ENCODE measurements around the gene DAPK1.

Gene DAPK1

GRCh38 chr9:87581513-87581912, 83.8 kb downstream of the DAPK1 start:
- no peaks in the 10 kb centered on the region for H3K79me2 ChIP-seq (ENCODE audit: control insufficient read depth, insufficient read depth, low read length, unreplicated experiment)
- no peak overlapping the region for H3K4me3 ChIP-seq (ENCODE audit: low read depth, low read length)
- peaks cover 12% of the 10 kb centered on the region for H3K4me1 ChIP-seq (ENCODE audit: control insufficient read depth, insufficient read depth, low read length, unreplicated experiment)
- no peaks in the 10 kb centered on the region for H3K36me3 ChIP-seq (ENCODE audit: insufficient read depth, low read length)
- no peak overlapping the region for H2AFZ ChIP-seq (ENCODE audit: low read length, unreplicated experiment)
- H3K27me3 ChIP-seq (ENCODE audit: insufficient read depth, low read length) = no peaks in the 10 kb centered on the region
- H3K27ac ChIP-seq (ENCODE audit: low read depth, low read length) = no peak overlapping the region

GRCh38 chr9:87581949-87582637, 84.4 kb downstream of the DAPK1 start:
- Histone ChIP-seq H2AFZ (ENCODE audit: low read length, unreplicated experiment) (no peak overlapping the region), H3K79me2 (ENCODE audit: control insufficient read depth, insufficient read depth, low read length, unreplicated experiment) (no peaks in the 10 kb centered on the region), H3K4me1 (ENCODE audit: control insufficient read depth, insufficient read depth, low read length, unreplicated experiment) (peaks cover 12% of the 10 kb centered on the region), H3K27me3 (ENCODE audit: insufficient read depth, low read length) (no peaks in the 10 kb centered on the region), H3K36me3 (ENCODE audit: insufficient read depth, low read length) (no peaks in the 10 kb centered on the region), H3K4me3 (ENCODE audit: low read depth, low read length) (no peak overlapping the region), H3K27ac (ENCODE audit: low read depth, low read length) (no peak overlapping the region)

- H3K27me3 ChIP-seq (ENCODE audit: insufficient read depth, low read length) = no peaks in the 10 kb centered on the region
- no peak overlapping the region for H3K27ac ChIP-seq (ENCODE audit: low read depth, low read length)
- H3K4me1 ChIP-seq (ENCODE audit: control insufficient read depth, insufficient read depth, low read length, unreplicated experiment) = peaks cover 2% of the 10 kb centered on the region
- no peak overlapping the region for H2AFZ ChIP-seq (ENCODE audit: low read length, unreplicated experiment)
- no peaks in the 10 kb centered on the region for H3K36me3 ChIP-seq (ENCODE audit: insufficient read depth, low read length)
- H3K4me3 ChIP-seq (ENCODE audit: low read depth, low read length) = no peak overlapping the region
- no peaks in the 10 kb centered on the region for H3K79me2 ChIP-seq (ENCODE audit: control insufficient read depth, insufficient read depth, low read length, unreplicated experiment)
These were observed 86.7 kb downstream of the DAPK1 start for GRCh38 chr9:87584326-87584725.

- Histone ChIP-seq H2AFZ (ENCODE audit: low read length, unreplicated experiment) (no peak overlapping the region), H3K4me3 (ENCODE audit: low read depth, low read length) (no peak overlapping the region), H3K79me2 (ENCODE audit: control insufficient read depth, insufficient read depth, low read length, unreplicated experiment) (no peaks in the 10 kb centered on the region), H3K36me3 (ENCODE audit: insufficient read depth, low read length) (no peaks in the 10 kb centered on the region), H3K27me3 (ENCODE audit: insufficient read depth, low read length) (no peaks in the 10 kb centered on the region), H3K4me1 (ENCODE audit: control insufficient read depth, insufficient read depth, low read length, unreplicated experiment) (no peaks in the 10 kb centered on the region), H3K27ac (ENCODE audit: low read depth, low read length) (no peak overlapping the region)
These were observed 87.6 kb downstream of the DAPK1 start for GRCh38 chr9:87585123-87585855.

GRCh38 chr9:87586731-87587355, 89.2 kb downstream of the DAPK1 start:
- Histone ChIP-seq H3K27me3 (ENCODE audit: insufficient read depth, low read length) (no peaks in the 10 kb centered on the region), H3K27ac (ENCODE audit: low read depth, low read length) (no peak overlapping the region), H3K4me1 (ENCODE audit: control insufficient read depth, insufficient read depth, low read length, unreplicated experiment) (no peaks in the 10 kb centered on the region), H2AFZ (ENCODE audit: low read length, unreplicated experiment) (no peak overlapping the region), H3K79me2 (ENCODE audit: control insufficient read depth, insufficient read depth, low read length, unreplicated experiment) (no peaks in the 10 kb centered on the region), H3K36me3 (ENCODE audit: insufficient read depth, low read length) (no peaks in the 10 kb centered on the region), H3K4me3 (ENCODE audit: low read depth, low read length) (no peak overlapping the region)

- no peaks in the 10 kb centered on the region for H3K79me2 ChIP-seq (ENCODE audit: control insufficient read depth, insufficient read depth, low read length, unreplicated experiment)
These were observed 89.7 kb downstream of the DAPK1 start for GRCh38 chr9:87587356-87587745.

GRCh38 chr9:87587864-87588263, 90.2 kb downstream of the DAPK1 start:
- Histone ChIP-seq H3K4me1 (ENCODE audit: control insufficient read depth, insufficient read depth, low read length, unreplicated experiment) (peaks cover 9% of the 10 kb centered on the region), H3K79me2 (ENCODE audit: control insufficient read depth, insufficient read depth, low read length, unreplicated experiment) (no peaks in the 10 kb centered on the region), H3K27me3 (ENCODE audit: insufficient read depth, low read length) (no peaks in the 10 kb centered on the region), H3K27ac (ENCODE audit: low read depth, low read length) (no peak overlapping the region), H2AFZ (ENCODE audit: low read length, unreplicated experiment) (no peak overlapping the region), H3K4me3 (ENCODE audit: low read depth, low read length) (no peak overlapping the region), H3K36me3 (ENCODE audit: insufficient read depth, low read length) (no peaks in the 10 kb centered on the region)

More at GRCh38 chr9:87587356-87587745, 89.7 kb downstream of the DAPK1 start:
- no peak overlapping the region for H2AFZ ChIP-seq (ENCODE audit: low read length, unreplicated experiment)
- H3K4me3 ChIP-seq (ENCODE audit: low read depth, low read length) = no peak overlapping the region
- no peak overlapping the region for H3K27ac ChIP-seq (ENCODE audit: low read depth, low read length)
- no peaks in the 10 kb centered on the region for H3K36me3 ChIP-seq (ENCODE audit: insufficient read depth, low read length)
- H3K27me3 ChIP-seq (ENCODE audit: insufficient read depth, low read length) = no peaks in the 10 kb centered on the region
- H3K4me1 ChIP-seq (ENCODE audit: control insufficient read depth, insufficient read depth, low read length, unreplicated experiment) = peaks cover 5% of the 10 kb centered on the region

- peaks cover 14% of the 10 kb centered on the region for H3K4me1 ChIP-seq (ENCODE audit: control insufficient read depth, insufficient read depth, low read length, unreplicated experiment)
- H3K4me3 ChIP-seq (ENCODE audit: low read depth, low read length) = no peak overlapping the region
- H3K36me3 ChIP-seq (ENCODE audit: insufficient read depth, low read length) = no peaks in the 10 kb centered on the region
- no peaks in the 10 kb centered on the region for H3K27me3 ChIP-seq (ENCODE audit: insufficient read depth, low read length)
- H3K27ac ChIP-seq (ENCODE audit: low read depth, low read length) = no peak overlapping the region
- no peak overlapping the region for H2AFZ ChIP-seq (ENCODE audit: low read length, unreplicated experiment)
- H3K79me2 ChIP-seq (ENCODE audit: control insufficient read depth, insufficient read depth, low read length, unreplicated experiment) = no peaks in the 10 kb centered on the region
These were observed 90.7 kb downstream of the DAPK1 start for GRCh38 chr9:87588339-87588738.

- Histone ChIP-seq H3K36me3 (ENCODE audit: insufficient read depth, low read length) (no peaks in the 10 kb centered on the region), H3K79me2 (ENCODE audit: control insufficient read depth, insufficient read depth, low read length, unreplicated experiment) (no peaks in the 10 kb centered on the region), H3K27ac (ENCODE audit: low read depth, low read length) (no peak overlapping the region), H2AFZ (ENCODE audit: low read length, unreplicated experiment) (no peak overlapping the region), H3K4me1 (ENCODE audit: control insufficient read depth, insufficient read depth, low read length, unreplicated experiment) (peaks cover 16% of the 10 kb centered on the region), H3K4me3 (ENCODE audit: low read depth, low read length) (no peak overlapping the region), H3K27me3 (ENCODE audit: insufficient read depth, low read length) (no peaks in the 10 kb centered on the region)
These were observed 93.3 kb downstream of the DAPK1 start for GRCh38 chr9:87590996-87591395.

GRCh38 chr9:87592554-87593358, 95.1 kb downstream of the DAPK1 start:
- no peaks in the 10 kb centered on the region for H3K79me2 ChIP-seq (ENCODE audit: control insufficient read depth, insufficient read depth, low read length, unreplicated experiment)
- peak overlapping the region; percentile 60 for H3K4me3 ChIP-seq (ENCODE audit: low read depth, low read length)
- H3K36me3 ChIP-seq (ENCODE audit: insufficient read depth, low read length) = no peaks in the 10 kb centered on the region
- H3K27me3 ChIP-seq (ENCODE audit: insufficient read depth, low read length) = no peaks in the 10 kb centered on the region
- peaks cover 16% of the 10 kb centered on the region for H3K4me1 ChIP-seq (ENCODE audit: control insufficient read depth, insufficient read depth, low read length, unreplicated experiment)
- peak overlapping the region; percentile 78 for H2AFZ ChIP-seq (ENCODE audit: low read length, unreplicated experiment)
- H3K27ac ChIP-seq (ENCODE audit: low read depth, low read length) = peak overlapping the region; percentile 43; the same call in 1 of the 2 replicates

Measured in ACC112 (cell line).